H9 (cell line): ENCODE results near the gene ABHD17B. TPM values are rescaled to one million over a fixed set of nuclear protein-coding genes. Genes with fewer than 3 reads are reported as not detected.

Experiments
- DNase-seq: peaks from one replicate; pipeline ENCODE4 v3.0.0-alpha.2; 2017
- H2AFZ ChIP-seq: one replicate; pipeline ENCODE4 v1.6.1; 2013; ENCODE audit warnings: mild to moderate bottlenecking, low read length, control low read depth, moderate library complexity
- H2AK5ac ChIP-seq: 2 replicates; pipeline ENCODE4 v1.6.1; 2013; ENCODE audit warnings: low read length, control low read depth, mixed read lengths; ENCODE audit not compliant: insufficient read length
- H2BK120ac ChIP-seq: one replicate; pipeline ENCODE4 v1.6.1; 2013; ENCODE audit warnings: low read depth, mild to moderate bottlenecking, low read length, control low read depth, inconsistent platforms; ENCODE audit not compliant: poor library complexity, severe bottlenecking
- H2BK12ac ChIP-seq: 2 replicates; pipeline ENCODE4 v1.6.1; 2013; ENCODE audit warnings: low read length, control low read depth, mixed read lengths, low read depth; ENCODE audit not compliant: insufficient read length
- H2BK15ac ChIP-seq: 2 replicates; pipeline ENCODE4 v1.6.1; 2013; ENCODE audit warnings: low read depth, low read length, control low read depth
- H2BK20ac ChIP-seq: one replicate; pipeline ENCODE4 v1.6.1; 2013; ENCODE audit warnings: low read depth, mild to moderate bottlenecking, low read length, control low read depth, inconsistent platforms; ENCODE audit not compliant: poor library complexity, severe bottlenecking
- H2BK5ac ChIP-seq: 2 replicates; pipeline ENCODE4 v1.6.1; 2013; ENCODE audit warnings: low read length, control low read depth, mixed read lengths; ENCODE audit not compliant: insufficient read length
- H3K14ac ChIP-seq: 2 replicates; pipeline ENCODE4 v1.6.1; 2013; ENCODE audit warnings: low read length, control low read depth; ENCODE audit not compliant: insufficient read depth
- H3K18ac ChIP-seq: 2 replicates; pipeline ENCODE4 v1.6.1; 2013; ENCODE audit warnings: low read depth, mild to moderate bottlenecking, mixed read lengths, low read length, control low read depth; ENCODE audit not compliant: insufficient read length
- H3K23ac ChIP-seq: 2 replicates; pipeline ENCODE4 v1.6.1; 2013; ENCODE audit warnings: low read length, control low read depth, mixed read lengths, low read depth; ENCODE audit not compliant: insufficient read length
- H3K23me2 ChIP-seq: 2 replicates; pipeline ENCODE4 v1.6.1; 2013; ENCODE audit warnings: low read depth, mild to moderate bottlenecking, mixed read lengths, low read length, control low read depth; ENCODE audit not compliant: insufficient read length, poor library complexity, severe bottlenecking
- H3K27ac ChIP-seq: 2 replicates; pipeline ENCODE4 v1.5.1; 2013; ENCODE audit warnings: low read length, control low read depth, mixed read lengths, low read depth; ENCODE audit not compliant: insufficient read length
- H3K27me3 ChIP-seq: 2 replicates; pipeline ENCODE4 v1.6.1; 2013; ENCODE audit warnings: low read length, control low read depth, inconsistent platforms; ENCODE audit not compliant: insufficient read depth
- H3K4ac ChIP-seq: 2 replicates; pipeline ENCODE4 v1.6.1; 2013; ENCODE audit warnings: low read depth, mild to moderate bottlenecking, control low read depth, inconsistent platforms, low read length, moderate library complexity
- H3K4me1 ChIP-seq: 2 replicates; pipeline ENCODE4 v1.6.1; 2013; ENCODE audit warnings: low read length, control low read depth, inconsistent platforms; ENCODE audit not compliant: insufficient read depth
- H3K4me2 ChIP-seq: 2 replicates; pipeline ENCODE4 v1.6.1; 2013; ENCODE audit warnings: low read length, control low read depth, mixed read lengths; ENCODE audit not compliant: insufficient read length, insufficient read depth
- H3K56ac ChIP-seq: 2 replicates; pipeline ENCODE4 v1.6.1; 2013; ENCODE audit warnings: low read depth, mild to moderate bottlenecking, mixed read lengths, low read length, control low read depth; ENCODE audit not compliant: insufficient read length
- H3K79me1 ChIP-seq: 2 replicates; pipeline ENCODE4 v1.6.1; 2013; ENCODE audit warnings: low read depth, mild to moderate bottlenecking, moderate library complexity, low read length, control low read depth, inconsistent platforms; ENCODE audit not compliant: insufficient read depth, poor library complexity, severe bottlenecking
- H3K79me2 ChIP-seq: 2 replicates; pipeline ENCODE4 v1.6.1; 2013; ENCODE audit warnings: low read length, control low read depth, inconsistent platforms; ENCODE audit not compliant: insufficient read depth
- H3K9ac ChIP-seq: 2 replicates; pipeline ENCODE4 v1.6.1; 2013; ENCODE audit warnings: low read length, control low read depth, mixed read lengths; ENCODE audit not compliant: insufficient read length; ENCODE audit errors: extremely low read depth
- H3K9me3 ChIP-seq: one replicate; pipeline ENCODE4 v1.6.1; 2013; ENCODE audit warnings: low read depth, low read length, inconsistent platforms; ENCODE audit not compliant: control insufficient read depth
- H3T11ph ChIP-seq: one replicate; pipeline ENCODE4 v1.6.1; 2013; ENCODE audit warnings: mild to moderate bottlenecking, low read length, control low read depth, inconsistent platforms
- H4K20me1 ChIP-seq: one replicate; pipeline ENCODE4 v1.6.1; 2013; ENCODE audit not compliant: control insufficient read depth, insufficient read length, insufficient read depth
- H4K5ac ChIP-seq: 2 replicates; pipeline ENCODE4 v1.6.1; 2013; ENCODE audit warnings: low read depth, mild to moderate bottlenecking, mixed read lengths, low read length, control low read depth; ENCODE audit not compliant: insufficient read length
- H4K8ac ChIP-seq: replicated peaks from 2 replicates; pipeline ENCODE4 v1.6.1; 2013; ENCODE audit warnings: low read length, control low read depth, mixed read lengths, low read depth; ENCODE audit not compliant: insufficient read length
- H4K91ac ChIP-seq: 2 replicates; pipeline ENCODE4 v1.6.1; 2013; ENCODE audit warnings: low read depth, mild to moderate bottlenecking, moderate library complexity, mixed read lengths, low read length, control low read depth; ENCODE audit not compliant: insufficient read length
- H3K27ac Mint-ChIP-seq, 3 experiments: 2 replicates in 2 of 3; 3 replicates in 1 of 3; pipeline ENCODE4 v1.8.0; 2020 to 2021; ENCODE audit warnings: mixed read lengths in 3 of 3, mild to moderate bottlenecking in 1 of 3, moderate library complexity in 1 of 3
- H3K27me3 Mint-ChIP-seq: 2 replicates; pipeline ENCODE4 v1.8.0; 2021; ENCODE audit warnings: low read depth, mild to moderate bottlenecking, moderate library complexity, mixed read lengths
- H3K36me3 Mint-ChIP-seq, 3 experiments: 2 replicates in 2 of 3; 3 replicates in 1 of 3; pipeline ENCODE4 v1.8.0; 2020 to 2021; ENCODE audit warnings: low read depth in 3 of 3, mixed read lengths in 3 of 3; ENCODE audit not compliant: insufficient read depth in 1 of 3
- H3K4me1 Mint-ChIP-seq, 2 experiments: 2 replicates each; pipeline ENCODE4 v1.8.0; 2020; ENCODE audit warnings: mixed read lengths in 2 of 2
- H3K4me3 Mint-ChIP-seq, 2 experiments: 2 replicates in 1 of 2; 3 replicates in 1 of 2; pipeline ENCODE4 v1.8.0; 2020 to 2021; ENCODE audit warnings: mild to moderate bottlenecking in 2 of 2, mixed read lengths in 2 of 2, moderate library complexity in 1 of 2
- H3K9me3 Mint-ChIP-seq, 2 experiments: 2 replicates in 1 of 2; 3 replicates in 1 of 2; pipeline ENCODE4 v1.8.0; 2020; ENCODE audit warnings: mild to moderate bottlenecking in 2 of 2, mixed read lengths in 2 of 2, moderate library complexity in 1 of 2
- WGBS: extraction: QIAGEN DNeasy Blood & Tissue Kit; methylation state at CpG from one replicate; pipeline ENCODE4 v1.1.7; 2013; ENCODE audit warnings: missing lambda C conversion rate, low lambda C conversion rate, mixed read lengths; ENCODE audit not compliant: insufficient read length; ENCODE audit errors: extremely low coverage; 5-methylcytosine and 5-hydroxymethylcytosine counted together
- total RNA-seq: library from RNA; stranded (reverse); gene quantifications from 2 replicates; pipeline ENCODE4 v1.2.1, GENCODE V29; 2021
- TF ChIP-seq, protein P1 (sequence below): fragments of 200-600 bp; sonication (generic); conservative IDR thresholded peaks from 3 replicates; pipeline ENCODE4 v1.8.0; 2021; ENCODE audit warnings: antibody characterized with exemption, mild to moderate bottlenecking

ABHD17B gene
- total RNA-seq, 1 experiment from 2014 or later, result 67.6 TPM

- Histone ChIP-seq H2BK5ac (no peak overlapping the region), H3K4me1 (no peaks in the 10 kb centered on the region; the same call in 1 of the 2 replicates), H3K79me2 (peaks cover 40% of the 10 kb centered on the region), H3K4me2 (no peak overlapping the region), H4K91ac (no peak overlapping the region), H3K18ac (no peak overlapping the region), H3K23ac (no peak overlapping the region), H3K9ac (no peak overlapping the region), H4K8ac (no peak overlapping the region), H2AK5ac (no peak overlapping the region), H2BK15ac (no peak overlapping the region), H3K27ac (no peak overlapping the region), H3K79me1 (peaks cover 3% of the 10 kb centered on the region), H3K23me2 (no peaks in the 10 kb centered on the region), H2BK20ac (no peak overlapping the region), H2BK12ac (no peak overlapping the region), H2AFZ (no peak overlapping the region), H3K9me3 (no peaks in the 10 kb centered on the region), H3K4ac (no peak overlapping the region), H3K56ac (no peak overlapping the region), H3K14ac (no peak overlapping the region), H4K20me1 (no peaks in the 10 kb centered on the region), H3T11ph (no peak overlapping the region), H2BK120ac (no peak overlapping the region), H3K27me3 (no peaks in the 10 kb centered on the region), H4K5ac (no peak overlapping the region)
- H3K4me1 Mint-ChIP-seq, result peaks cover 24 to 26% of the 10 kb centered on the region in 2 experiments
- DNase-seq, result no peak
- WGBS, result no CpG with 5 or more reads among the region's 2 CpGs
- TF ChIP-seq, protein P1, sequence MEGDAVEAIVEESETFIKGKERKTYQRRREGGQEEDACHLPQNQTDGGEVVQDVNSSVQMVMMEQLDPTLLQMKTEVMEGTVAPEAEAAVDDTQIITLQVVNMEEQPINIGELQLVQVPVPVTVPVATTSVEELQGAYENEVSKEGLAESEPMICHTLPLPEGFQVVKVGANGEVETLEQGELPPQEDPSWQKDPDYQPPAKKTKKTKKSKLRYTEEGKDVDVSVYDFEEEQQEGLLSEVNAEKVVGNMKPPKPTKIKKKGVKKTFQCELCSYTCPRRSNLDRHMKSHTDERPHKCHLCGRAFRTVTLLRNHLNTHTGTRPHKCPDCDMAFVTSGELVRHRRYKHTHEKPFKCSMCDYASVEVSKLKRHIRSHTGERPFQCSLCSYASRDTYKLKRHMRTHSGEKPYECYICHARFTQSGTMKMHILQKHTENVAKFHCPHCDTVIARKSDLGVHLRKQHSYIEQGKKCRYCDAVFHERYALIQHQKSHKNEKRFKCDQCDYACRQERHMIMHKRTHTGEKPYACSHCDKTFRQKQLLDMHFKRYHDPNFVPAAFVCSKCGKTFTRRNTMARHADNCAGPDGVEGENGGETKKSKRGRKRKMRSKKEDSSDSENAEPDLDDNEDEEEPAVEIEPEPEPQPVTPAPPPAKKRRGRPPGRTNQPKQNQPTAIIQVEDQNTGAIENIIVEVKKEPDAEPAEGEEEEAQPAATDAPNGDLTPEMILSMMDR, result no peak
- H3K27ac Mint-ChIP-seq, result no peak overlapping the region
- no peak overlapping the region for H3K4me3 Mint-ChIP-seq
- H3K27me3 Mint-ChIP-seq, result no peaks in the 10 kb centered on the region
- H3K36me3 Mint-ChIP-seq, result peaks cover 21 to 30% (median 22%) of the 10 kb centered on the region in 3 experiments
- peaks cover 5 to 15% of the 10 kb centered on the region in 2 experiments; a peak in 4 of 5 replicates for H3K9me3 Mint-ChIP-seq
These were observed 34.9 kb downstream of the ABHD17B start for GRCh38 chr9:71876106-71876505.
